B cell (primary cell): ENCODE data around the gene ASPG. TPM values are rescaled to one million over a fixed set of nuclear protein-coding genes. Genes with fewer than 3 reads are reported as not detected.

ENCODE experiments used
- ATAC-seq: fragments of 200-7000 bp; cut with Tn5 transposase; one replicate; pipeline ENCODE4 v1.10.0; 2021; ENCODE audit warnings: low read depth, mild to moderate bottlenecking, moderate number of reproducible peaks, moderate library complexity
- CTCF ChIA-PET: fragments of 350-600 bp; sonication (Branson Sonifier 250); formaldehyde crosslinking; loops from one replicate; lab custom pipeline; 2021; ENCODE audit warnings: antibody characterized with exemption, inconsistent platforms; lab: Charles Lee
- POLR2A ChIA-PET: fragments of 350-600 bp; sonication (Branson Sonifier 250); formaldehyde crosslinking; loops from one replicate; lab custom pipeline; 2021; ENCODE audit warnings: antibody characterized with exemption; lab: Charles Lee
- DNase-seq: peaks from one replicate; pipeline ENCODE4 v3.0.0; 2013
- H2AFZ ChIP-seq: 2 replicates; pipeline ENCODE4 v1.6.1; 2012; ENCODE audit warnings: mild to moderate bottlenecking, low read depth, low read length; ENCODE audit not compliant: insufficient read depth, poor library complexity, severe bottlenecking
- H3K27ac ChIP-seq, 2 donors: 1 replicate in 1 of 2; 2 replicates in 1 of 2; pipeline ENCODE4 v1.5.1; 2012 to 2013; ENCODE audit warnings: low read length in 2 of 2, mild to moderate bottlenecking in 2 of 2, moderate library complexity in 1 of 2
- H3K27me3 ChIP-seq, 4 experiments: fragments of 200-600 bp in 1 of 4; sonication (generic) in 1 of 4; replicated peaks in 1 of 4; 1 replicate in 2 of 4; 2 replicates in 2 of 4; pipeline versions ENCODE4 v1.6.1 to v1.7.0; 2013 to 2016; ENCODE audit warnings: low read length in 3 of 4, mild to moderate bottlenecking in 2 of 4, mixed read lengths in 1 of 4, moderate library complexity in 1 of 4; ENCODE audit not compliant: insufficient read depth in 4 of 4, control insufficient read depth in 3 of 4; ENCODE audit errors: control extremely low read depth in 1 of 4
- H3K36me3 ChIP-seq, 2 experiments: replicated peaks in 1 of 2; 1 replicate in 1 of 2; 2 replicates in 1 of 2; pipeline versions ENCODE4 v1.6.1 to v1.7.1; 2013; ENCODE audit warnings: low read length in 1 of 2; ENCODE audit not compliant: insufficient read depth in 2 of 2, control insufficient read depth in 1 of 2; ENCODE audit errors: control extremely low read depth in 1 of 2, extremely low read depth in 1 of 2
- H3K4me1 ChIP-seq, 2 donors: fragments of 200-600 bp in 1 of 2; sonication (generic) in 1 of 2; 1 replicate in 1 of 2; 2 replicates in 1 of 2; pipeline versions ENCODE4 v1.5.1 to v1.6.1; 2013 to 2017; ENCODE audit warnings: low read length in 2 of 2; ENCODE audit not compliant: control insufficient read depth in 2 of 2, insufficient read depth in 2 of 2
- H3K4me2 ChIP-seq: replicated peaks from 2 replicates; pipeline ENCODE3; 2012; ENCODE audit warnings: mild to moderate bottlenecking, low read depth, low read length; ENCODE audit not compliant: poor library complexity, severe bottlenecking
- H3K4me3 ChIP-seq, 5 experiments: fragments of 200-600 bp in 1 of 5; sonication (generic) in 1 of 5; 1 replicate in 3 of 5; 2 replicates in 2 of 5; pipeline versions ENCODE4 v1.5.1 to v1.7.0; 2011 to 2016; ENCODE audit warnings: low read length in 4 of 5, mild to moderate bottlenecking in 4 of 5, low read depth in 2 of 5, control low read depth in 1 of 5, moderate library complexity in 1 of 5; ENCODE audit not compliant: insufficient read depth in 1 of 5; ENCODE audit errors: control extremely low read depth in 1 of 5, extremely low read depth in 1 of 5
- H3K79me2 ChIP-seq: fragments of 200-600 bp; sonication (generic); one replicate; pipeline ENCODE4 v1.6.0; 2016; ENCODE audit warnings: low read length; ENCODE audit not compliant: control insufficient read depth, insufficient read depth
- H3K9ac ChIP-seq: fragments of 200-600 bp; sonication (generic); 2 replicates; pipeline ENCODE4 v1.6.1; 2017; ENCODE audit warnings: mild to moderate bottlenecking, low read length, moderate library complexity
- H3K9me3 ChIP-seq, 3 donors: one replicate each; pipeline versions ENCODE4 v1.6.1 to v1.7.1; 2013; ENCODE audit warnings: low read length in 2 of 3; ENCODE audit not compliant: control insufficient read depth in 2 of 3, insufficient read depth in 1 of 3; ENCODE audit errors: control extremely low read depth in 1 of 3
- H4K20me1 ChIP-seq: 2 replicates; pipeline ENCODE4 v1.6.0; 2012; ENCODE audit warnings: mild to moderate bottlenecking, low read length; ENCODE audit not compliant: insufficient read depth, control insufficient read depth, poor library complexity, severe bottlenecking
- H3K27ac Mint-ChIP-seq: one replicate; pipeline ENCODE4 v1.8.0; 2021; ENCODE audit warnings: mixed read lengths
- H3K27me3 Mint-ChIP-seq: one replicate; pipeline ENCODE4 v1.8.0; 2021; ENCODE audit warnings: mixed read lengths
- H3K4me1 Mint-ChIP-seq: one replicate; pipeline ENCODE4 v1.8.0; 2021; ENCODE audit warnings: mixed read lengths
- H3K4me3 Mint-ChIP-seq: one replicate; pipeline ENCODE4 v1.8.0; 2021; ENCODE audit warnings: mixed read lengths
- H3K9me3 Mint-ChIP-seq: one replicate; pipeline ENCODE4 v1.8.0; 2022; ENCODE audit warnings: mixed read lengths; ENCODE audit not compliant: insufficient read depth
- EZH2 ChIP-seq: IDR thresholded peaks from 2 replicates; pipeline ENCODE4 v1.6.1; 2012; ENCODE audit warnings: borderline replicate concordance, low read depth, mild to moderate bottlenecking, moderate library complexity, low read length; ENCODE audit not compliant: insufficient read depth, poor library complexity, severe bottlenecking
- WGBS: methylation state at CpG from one replicate; pipeline ENCODE4 v1.1.5; 2013; ENCODE audit warnings: missing lambda C conversion rate; ENCODE audit not compliant: insufficient coverage; 5-methylcytosine and 5-hydroxymethylcytosine counted together
- intact Hi-C: fragments of 100-400 bp; cut with micrococcal nuclease; formaldehyde crosslinking; loops from one replicate; pipeline ENCODE4 v1.10.0; 2022
- polyA plus RNA-seq: library from polyadenylated mRNA; depleted of rRNA; stranded (reverse); fragments of >200 nt; gene quantifications from 2 replicates; pipeline ENCODE4 v1.2.3, GENCODE V29; 2012
- total RNA-seq, 2 donors: library from RNA; stranded (reverse); fragments of 120-200 nt in 1 of 2; gene quantifications; 1 replicate in 1 of 2; 2 replicates in 1 of 2; pipeline versions ENCODE4 v1.2.3 to v1.2.4, GENCODE V29; 2013 to 2022
- TF ChIP-seq, protein P1 (sequence below): fragments of 200-600 bp; IDR thresholded peaks from one replicate; pipeline ENCODE4 v1.8.0; 2022; ENCODE audit warnings: antibody characterized with exemption, mild to moderate bottlenecking

The ASPG gene
- total and polyA plus RNA-seq, 2 donors (not counting 1 experiment from before 2014, with no cell fraction given) = not detected

DNA sequence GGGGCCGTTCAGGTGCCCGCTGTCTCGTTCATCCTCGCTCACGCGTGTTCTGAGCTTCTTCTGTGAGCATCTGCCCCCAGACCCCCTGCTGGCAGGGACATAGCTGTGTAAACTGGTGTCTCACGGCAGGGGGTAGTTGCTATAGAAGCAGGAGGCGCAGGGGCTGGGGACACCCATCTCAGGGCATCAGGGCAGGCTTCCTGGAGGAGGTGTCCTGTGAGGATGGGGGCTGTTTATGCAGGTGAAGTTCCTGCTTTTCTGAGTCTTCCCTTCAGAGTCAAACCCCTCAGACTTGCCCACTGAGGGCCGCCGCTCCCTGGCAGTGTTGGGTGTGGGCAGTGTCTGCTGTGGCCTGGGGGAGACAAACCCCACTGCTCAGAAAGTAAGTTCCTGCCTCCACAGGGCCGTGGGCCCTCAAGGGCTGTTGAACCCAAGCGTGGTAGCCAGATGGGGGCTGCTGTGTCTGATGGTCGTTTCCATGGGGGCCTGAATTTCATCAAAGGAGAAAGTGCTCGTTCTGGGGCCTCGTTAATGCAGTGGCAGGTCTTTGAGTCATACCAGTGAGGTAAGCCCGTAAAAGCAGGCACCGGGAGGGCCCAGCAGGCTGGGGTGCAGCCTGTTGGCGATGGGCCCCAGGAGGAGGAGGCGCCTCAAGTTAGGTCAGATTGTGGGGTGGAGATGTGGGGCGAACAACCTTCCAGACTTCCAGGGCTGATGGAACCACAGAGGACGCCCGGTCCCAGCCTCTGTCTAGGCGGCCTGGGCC is 76.3 kb downstream of the ASPG start:
- intact Hi-C loops = no loop called here
- WGBS = 89% methylated on average over 23 of the region's 23 CpGs

GRCh38 chr14:104162495-104162894 is 77.0 kb downstream of the ASPG start:
- Histone ChIP-seq H2AFZ (no peak overlapping the region), H4K20me1 (no peaks in the 10 kb centered on the region), H3K27ac (no peak overlapping the region), H3K9ac (no peak overlapping the region), H3K79me2 (no peaks in the 10 kb centered on the region), H3K27me3 (no peaks in the 10 kb centered on the region), H3K4me3 (no peak overlapping the region), H3K36me3 (no peaks in the 10 kb centered on the region), H3K4me2 (no peak overlapping the region), H3K9me3 (no peaks in the 10 kb centered on the region), H3K4me1 (peaks cover 0 to 9% of the 10 kb centered on the region in 2 donors)
- CTCF ChIA-PET = no interaction called here
- 90% methylated on average over 5 of the region's 9 CpGs for WGBS
- ATAC-seq = no peak
- TF ChIP-seq EZH2 = no peak
- TF ChIP-seq, protein P1, sequence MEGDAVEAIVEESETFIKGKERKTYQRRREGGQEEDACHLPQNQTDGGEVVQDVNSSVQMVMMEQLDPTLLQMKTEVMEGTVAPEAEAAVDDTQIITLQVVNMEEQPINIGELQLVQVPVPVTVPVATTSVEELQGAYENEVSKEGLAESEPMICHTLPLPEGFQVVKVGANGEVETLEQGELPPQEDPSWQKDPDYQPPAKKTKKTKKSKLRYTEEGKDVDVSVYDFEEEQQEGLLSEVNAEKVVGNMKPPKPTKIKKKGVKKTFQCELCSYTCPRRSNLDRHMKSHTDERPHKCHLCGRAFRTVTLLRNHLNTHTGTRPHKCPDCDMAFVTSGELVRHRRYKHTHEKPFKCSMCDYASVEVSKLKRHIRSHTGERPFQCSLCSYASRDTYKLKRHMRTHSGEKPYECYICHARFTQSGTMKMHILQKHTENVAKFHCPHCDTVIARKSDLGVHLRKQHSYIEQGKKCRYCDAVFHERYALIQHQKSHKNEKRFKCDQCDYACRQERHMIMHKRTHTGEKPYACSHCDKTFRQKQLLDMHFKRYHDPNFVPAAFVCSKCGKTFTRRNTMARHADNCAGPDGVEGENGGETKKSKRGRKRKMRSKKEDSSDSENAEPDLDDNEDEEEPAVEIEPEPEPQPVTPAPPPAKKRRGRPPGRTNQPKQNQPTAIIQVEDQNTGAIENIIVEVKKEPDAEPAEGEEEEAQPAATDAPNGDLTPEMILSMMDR = no peak
- Mint-ChIP-seq H3K4me3 (no peak overlapping the region), H3K27ac (no peak overlapping the region), H3K9me3 (no peaks in the 10 kb centered on the region), H3K27me3 (no peaks in the 10 kb centered on the region), H3K4me1 (no peaks in the 10 kb centered on the region)
- DNase-seq = no peak
- intact Hi-C loops = no loop called here
- POLR2A ChIA-PET = no interaction called here

More for the DNA sequence above, 76.3 kb downstream of the ASPG start:
- no peaks in the 10 kb centered on the region for H3K27me3 ChIP-seq
- ChIA-PET POLR2A (no interaction called here), CTCF (no interaction called here)
- no peak overlapping the region for H3K4me2 ChIP-seq
- no peaks in the 10 kb centered on the region for H3K36me3 ChIP-seq
- Mint-ChIP-seq H3K27me3 (no peaks in the 10 kb centered on the region), H3K9me3 (no peaks in the 10 kb centered on the region), H3K4me1 (no peaks in the 10 kb centered on the region), H3K27ac (no peak overlapping the region), H3K4me3 (no peak overlapping the region)
- no peaks in the 10 kb centered on the region for H3K9me3 ChIP-seq
- H3K4me1 ChIP-seq = peaks cover 0 to 5% of the 10 kb centered on the region in 2 donors
- H3K9ac ChIP-seq = no peak overlapping the region
- no peak for DNase-seq
- no peak for ATAC-seq
- H3K79me2 ChIP-seq = no peaks in the 10 kb centered on the region
- no peak overlapping the region for H2AFZ ChIP-seq
- H3K4me3 ChIP-seq = no peak overlapping the region
- H4K20me1 ChIP-seq = no peaks in the 10 kb centered on the region
- TF ChIP-seq, protein P1 = no peak
- TF ChIP-seq EZH2 = no peak
- H3K27ac ChIP-seq = no peak overlapping the region
